ENCODE measurements around the gene PA2G4. TPM values are rescaled to one million over a fixed set of nuclear protein-coding genes. Genes with fewer than 3 reads are reported as not detected.
"Not testable (repeated sequence)": the region's sequence is repeated elsewhere in the genome, so short reads cannot be mapped to it uniquely, and the experiment has no call there.

The PA2G4 gene
- total RNA-seq (ENCODE audit: low replicate concordance), result 115 and 141 TPM in 2 replicates
- long read RNA-seq, transcript PA2G4-201 (13 exons, 2,577 nt), result major isoform, 57 of 260 reads
- long read RNA-seq, partial matches to known transcripts, result 184 of 260 reads
- long read RNA-seq, other reads (novel, unspliced or antisense), result 19 of 260 reads

GRCh38 chr12:56104109-56104814 is at the start of gene PA2G4:
TSS of gene PA2G4 (plus strand) at chr12:56104559. CDS start at chr12:56104738, 179 bp downstream.
- H3K4me1 Mint-ChIP-seq (ENCODE audit: unreplicated experiment), result peaks cover 29% of the 10 kb centered on the region
- H3K4me3 Mint-ChIP-seq, result peak within 1 kb of the TSS; percentile 99
- peak; percentile 98 for DNase-seq (ENCODE audit: extremely low spot score, unreplicated experiment)
- H3K27me3 Mint-ChIP-seq, result no peaks in the 10 kb centered on the region
- H3K27ac Mint-ChIP-seq, result peak within 1 kb of the TSS; percentile 97
- no peaks in the 10 kb centered on the region for H3K9me3 Mint-ChIP-seq
- peaks cover 15% of the 10 kb centered on the region for H3K36me3 Mint-ChIP-seq
- no peak for TF ChIP-seq CTCF (conservative IDR thresholded peaks at IDR 0.05)

- not testable (repeated sequence) for H3K4me1 Mint-ChIP-seq (ENCODE audit: unreplicated experiment)
These were observed 44.4 kb upstream of the PA2G4 start for GRCh38 chr12:56059964-56060363.

GRCh38 chr12:56061982-56062381 is 42.4 kb upstream of the PA2G4 start:
- H3K4me1 Mint-ChIP-seq (ENCODE audit: unreplicated experiment), result no peaks in the 10 kb centered on the region
- H3K27ac Mint-ChIP-seq, result no peak overlapping the region
- TF ChIP-seq CTCF (conservative IDR thresholded peaks at IDR 0.05), result no peak
- no peak overlapping the region for H3K4me3 Mint-ChIP-seq
- DNase-seq (ENCODE audit: extremely low spot score, unreplicated experiment), result no peak
- H3K9me3 Mint-ChIP-seq, result no peaks in the 10 kb centered on the region
- peaks cover 3% of the 10 kb centered on the region for H3K27me3 Mint-ChIP-seq
- H3K36me3 Mint-ChIP-seq, result no peaks in the 10 kb centered on the region

More at GRCh38 chr12:56059964-56060363, 44.4 kb upstream of the PA2G4 start:
- not testable (repeated sequence) for H3K9me3 Mint-ChIP-seq; H3K27me3 Mint-ChIP-seq; H3K4me3 Mint-ChIP-seq; H3K27ac Mint-ChIP-seq; DNase-seq (ENCODE audit: extremely low spot score, unreplicated experiment); H3K36me3 Mint-ChIP-seq

- Mint-ChIP-seq H3K27ac (no peak overlapping the region), H3K9me3 (no peaks in the 10 kb centered on the region), H3K27me3 (peaks cover 3% of the 10 kb centered on the region), H3K4me1 (ENCODE audit: unreplicated experiment) (no peaks in the 10 kb centered on the region), H3K4me3 (no peak overlapping the region), H3K36me3 (no peaks in the 10 kb centered on the region)
- no peak for DNase-seq (ENCODE audit: extremely low spot score, unreplicated experiment)
- TF ChIP-seq CTCF (conservative IDR thresholded peaks at IDR 0.05), result no peak
These were observed 41.4 kb upstream of the PA2G4 start for GRCh38 chr12:56062996-56063395.

GRCh38 chr12:56071648-56072047 is 32.7 kb upstream of the PA2G4 start:
- no peak overlapping the region for H3K27ac Mint-ChIP-seq
- no peaks in the 10 kb centered on the region for H3K36me3 Mint-ChIP-seq
- no peak for DNase-seq (ENCODE audit: extremely low spot score, unreplicated experiment)
- H3K9me3 Mint-ChIP-seq, result no peaks in the 10 kb centered on the region
- H3K4me3 Mint-ChIP-seq, result no peak overlapping the region
- no peak for TF ChIP-seq CTCF (conservative IDR thresholded peaks at IDR 0.05)
- H3K27me3 Mint-ChIP-seq, result no peaks in the 10 kb centered on the region
- no peaks in the 10 kb centered on the region for H3K4me1 Mint-ChIP-seq (ENCODE audit: unreplicated experiment)

GRCh38 chr12:56074396-56074795 is 30.0 kb upstream of the PA2G4 start:
- no peak overlapping the region for H3K27ac Mint-ChIP-seq
- no peak for DNase-seq (ENCODE audit: extremely low spot score, unreplicated experiment)
- peaks cover 4% of the 10 kb centered on the region for H3K4me1 Mint-ChIP-seq (ENCODE audit: unreplicated experiment)
- H3K27me3 Mint-ChIP-seq, result peaks cover 5% of the 10 kb centered on the region
- H3K9me3 Mint-ChIP-seq, result no peaks in the 10 kb centered on the region
- TF ChIP-seq CTCF (conservative IDR thresholded peaks at IDR 0.05), result no peak
- no peaks in the 10 kb centered on the region for H3K36me3 Mint-ChIP-seq
- no peak overlapping the region for H3K4me3 Mint-ChIP-seq

- not testable (repeated sequence) for H3K36me3 Mint-ChIP-seq; H3K9me3 Mint-ChIP-seq; H3K4me1 Mint-ChIP-seq (ENCODE audit: unreplicated experiment); H3K4me3 Mint-ChIP-seq; DNase-seq (ENCODE audit: extremely low spot score, unreplicated experiment)
- H3K27me3 Mint-ChIP-seq, result peaks cover 34% of the 10 kb centered on the region
- H3K27ac Mint-ChIP-seq, result peak overlapping the region; percentile 96
These were observed 26.4 kb upstream of the PA2G4 start for GRCh38 chr12:56077966-56078365.
